ENCODE measurements around the gene KHDRBS2. TPM values are rescaled to one million over a fixed set of nuclear protein-coding genes. Genes with fewer than 3 reads are reported as not detected.

The KHDRBS2 gene
- total RNA-seq, 1 experiment from 2014 or later = 2.7 TPM

GRCh38 chr6:62175195-62175594, 110.8 kb downstream of the KHDRBS2 start:
- Mint-ChIP-seq H3K27me3 (ENCODE audit: low read depth) (no peaks in the 10 kb centered on the region), H3K27ac (no peak overlapping the region), H3K9me3 (no peaks in the 10 kb centered on the region), H3K4me1 (no peaks in the 10 kb centered on the region), H3K4me3 (no peak overlapping the region), H3K36me3 (ENCODE audit: insufficient read depth in 1 of 3, low read depth in 3 of 3) (peaks cover 0 to 1% (median 0%) of the 10 kb centered on the region in 3 experiments; a peak in 1 of 7 replicates)
- H2BK15ac ChIP-seq (ENCODE audit: low read depth, low read length) = no peak overlapping the region
- H2BK12ac ChIP-seq (ENCODE audit: insufficient read length, low read depth, low read length) = no peak overlapping the region
- H2BK5ac ChIP-seq (ENCODE audit: insufficient read length, low read length) = no peak overlapping the region
- H4K5ac ChIP-seq (ENCODE audit: insufficient read length, low read depth, low read length) = no peak overlapping the region
- H4K8ac ChIP-seq (replicated peaks; ENCODE audit: insufficient read length, low read depth, low read length) = no peak overlapping the region
- no peak overlapping the region for H3K56ac ChIP-seq (ENCODE audit: insufficient read length, low read depth, low read length)
- no peak overlapping the region for H3K18ac ChIP-seq (ENCODE audit: insufficient read length, low read depth, low read length)
- H3K23ac ChIP-seq (ENCODE audit: insufficient read length, low read depth, low read length) = no peak overlapping the region
- H3K23me2 ChIP-seq (ENCODE audit: insufficient read length, low read depth, low read length, poor library complexity, severe bottlenecking) = no peaks in the 10 kb centered on the region
- H2BK20ac ChIP-seq (ENCODE audit: low read depth, low read length, poor library complexity, severe bottlenecking) = no peak overlapping the region
- H3T11ph ChIP-seq (ENCODE audit: low read length) = no peak overlapping the region
- no peak for TF ChIP-seq CTCF (conservative IDR thresholded peaks at IDR 0.05)
- H3K9me3 ChIP-seq (ENCODE audit: control insufficient read depth, low read depth, low read length) = no peaks in the 10 kb centered on the region
- no peak overlapping the region for H3K14ac ChIP-seq (ENCODE audit: insufficient read depth, low read length)
- H2AK5ac ChIP-seq (ENCODE audit: insufficient read length, low read length) = no peak overlapping the region
- H3K79me1 ChIP-seq (ENCODE audit: insufficient read depth, low read depth, low read length, poor library complexity, severe bottlenecking) = no peaks in the 10 kb centered on the region
- WGBS (ENCODE audit: extremely low coverage, insufficient read length, low lambda C conversion rate) = no CpG with 5 or more reads among the region's 1 CpG
- DNase-seq = no peak
- no peaks in the 10 kb centered on the region for H4K20me1 ChIP-seq (ENCODE audit: control insufficient read depth, insufficient read depth, insufficient read length)
- no peak overlapping the region for H4K91ac ChIP-seq (ENCODE audit: insufficient read length, low read depth, low read length)
- H3K9ac ChIP-seq (ENCODE audit: extremely low read depth, insufficient read length, low read length) = no peak overlapping the region
- no peak overlapping the region for H2AFZ ChIP-seq (ENCODE audit: low read length)
- no peak overlapping the region for H3K4ac ChIP-seq (ENCODE audit: low read depth, low read length)
- no peak overlapping the region for H2BK120ac ChIP-seq (ENCODE audit: low read depth, low read length, poor library complexity, severe bottlenecking)
- H3K27me3 ChIP-seq (ENCODE audit: insufficient read depth, low read length) = no peaks in the 10 kb centered on the region
- H3K4me2 ChIP-seq (ENCODE audit: insufficient read depth, insufficient read length, low read length) = no peak overlapping the region
- H3K4me1 ChIP-seq (ENCODE audit: insufficient read depth, low read length) = no peaks in the 10 kb centered on the region
- no peak overlapping the region for H3K27ac ChIP-seq (ENCODE audit: insufficient read length, low read depth, low read length)
- H3K79me2 ChIP-seq (ENCODE audit: insufficient read depth, low read length) = no peaks in the 10 kb centered on the region

All from H9 (cell line).